ENCODE measurements around the gene CNTN5. TPM values are rescaled to one million over a fixed set of nuclear protein-coding genes. Genes with fewer than 3 reads are reported as not detected.

The CNTN5 gene
- total RNA-seq, 6 donors from 2014 or later, result 0.13 to 1.0 (median 0.57) TPM; not detected in 2

GRCh38 chr11:100336873-100337272 lies 1316.1 kb downstream of the CNTN5 start:
- no peaks in the 10 kb centered on the region for H3K36me3 ChIP-seq
- ATAC-seq (ENCODE audit: low FRiP score in 2 of 2) (no peak), DNase-seq (no peak)
- WGBS, 2 donors, result 88 to 97% methylated on average over 4 of the region's 4 CpGs
- no peak overlapping the region for H3K4me3 ChIP-seq
- no peak overlapping the region for H3K27ac ChIP-seq
- no peaks in the 10 kb centered on the region for H3K27me3 ChIP-seq
- no peaks in the 10 kb centered on the region for H3K9me3 ChIP-seq
- H3K4me1 ChIP-seq, result no peaks in the 10 kb centered on the region
- no peak for TF ChIP-seq EP300 (IDR thresholded peaks at IDR 0.05)
- no peak for TF ChIP-seq POLR2A (IDR thresholded peaks at IDR 0.05)

GRCh38 chr11:100338144-100338840 lies 1317.5 kb downstream of the CNTN5 start:
- no peak overlapping the region for H3K4me3 ChIP-seq
- H3K27me3 ChIP-seq, result no peaks in the 10 kb centered on the region
- WGBS, 2 donors, result 81 to 94% methylated on average over 5 to 6 of the region's 6 CpGs
- no peak overlapping the region for H3K27ac ChIP-seq
- H3K4me1 ChIP-seq, result no peaks in the 10 kb centered on the region
- H3K9me3 ChIP-seq, result no peaks in the 10 kb centered on the region
- no peak for TF ChIP-seq POLR2AphosphoS5 (IDR thresholded peaks at IDR 0.05)
- no peak for TF ChIP-seq POLR2A (IDR thresholded peaks at IDR 0.05)
- no peak for ATAC-seq (ENCODE audit: low FRiP score in 2 of 2)
- no peaks in the 10 kb centered on the region for H3K36me3 ChIP-seq
- no peak for DNase-seq

GRCh38 chr11:100340466-100341319 lies 1319.9 kb downstream of the CNTN5 start:
- no peaks in the 10 kb centered on the region for H3K9me3 ChIP-seq
- 40 to 43% methylated on average over 9 of the region's 9 CpGs for WGBS, 2 donors

GRCh38 chr11:100353083-100353482 lies 1332.3 kb downstream of the CNTN5 start:
- ATAC-seq (ENCODE audit: low FRiP score in 2 of 2), result no peak
- no peaks in the 10 kb centered on the region for H3K36me3 ChIP-seq
- no peak for TF ChIP-seq POLR2A (IDR thresholded peaks at IDR 0.05)
- no peak for TF ChIP-seq POLR2AphosphoS5 (IDR thresholded peaks at IDR 0.05)
- no peak for TF ChIP-seq CTCF (IDR thresholded peaks at IDR 0.05)
- TF ChIP-seq EP300 (IDR thresholded peaks at IDR 0.05), result no peak

More at GRCh38 chr11:100340466-100341319, 1319.9 kb downstream of the CNTN5 start:
- DNase-seq (peak in 1 of 2 donors; percentile 27), ATAC-seq (ENCODE audit: low FRiP score in 2 of 2) (no peak)
- Histone ChIP-seq H3K4me3 (peak overlapping the region in 3 of 4 donors; percentile 19 to 27 (median 21)), H3K27me3 (no peaks in the 10 kb centered on the region), H3K27ac (no peak overlapping the region), H3K36me3 (no peaks in the 10 kb centered on the region), H3K4me1 (no peaks in the 10 kb centered on the region)
- TF ChIP-seq CTCF (IDR thresholded peaks at IDR 0.05), result no peak
- TF ChIP-seq EP300 (IDR thresholded peaks at IDR 0.05), result no peak
- no peak for TF ChIP-seq POLR2A (IDR thresholded peaks at IDR 0.05)
- TF ChIP-seq POLR2AphosphoS5 (IDR thresholded peaks at IDR 0.05), result no peak

GRCh38 chr11:100354736-100355135 lies 1334.0 kb downstream of the CNTN5 start:
- Histone ChIP-seq H3K4me3 (no peak overlapping the region), H3K27ac (no peak overlapping the region), H3K4me1 (no peaks in the 10 kb centered on the region), H3K27me3 (no peaks in the 10 kb centered on the region), H3K36me3 (no peaks in the 10 kb centered on the region), H3K9me3 (no peaks in the 10 kb centered on the region)
- TF ChIP-seq POLR2A (IDR thresholded peaks at IDR 0.05) (no peak), EP300 (IDR thresholded peaks at IDR 0.05) (no peak), POLR2AphosphoS5 (IDR thresholded peaks at IDR 0.05) (no peak), CTCF (IDR thresholded peaks at IDR 0.05) (no peak)
- DNase-seq (no peak), ATAC-seq (ENCODE audit: low FRiP score in 2 of 2) (no peak)

More at GRCh38 chr11:100353083-100353482, 1332.3 kb downstream of the CNTN5 start:
- Histone ChIP-seq H3K27ac (no peak overlapping the region), H3K4me1 (no peaks in the 10 kb centered on the region), H3K4me3 (no peak overlapping the region), H3K9me3 (no peaks in the 10 kb centered on the region), H3K27me3 (no peaks in the 10 kb centered on the region)
- no peak for DNase-seq

Measured in upper lobe of left lung (tissue), 6 donors.